GM18526 (cell line): ENCODE data around the gene SHISA9.

Source experiments
- POLR2A ChIP-seq: IDR thresholded peaks from 3 replicates; pipeline ENCODE4 v1.6.1; 2011; ENCODE audit not compliant: insufficient read length; ENCODE audit errors: extremely low read depth

SHISA9 gene

DNA sequence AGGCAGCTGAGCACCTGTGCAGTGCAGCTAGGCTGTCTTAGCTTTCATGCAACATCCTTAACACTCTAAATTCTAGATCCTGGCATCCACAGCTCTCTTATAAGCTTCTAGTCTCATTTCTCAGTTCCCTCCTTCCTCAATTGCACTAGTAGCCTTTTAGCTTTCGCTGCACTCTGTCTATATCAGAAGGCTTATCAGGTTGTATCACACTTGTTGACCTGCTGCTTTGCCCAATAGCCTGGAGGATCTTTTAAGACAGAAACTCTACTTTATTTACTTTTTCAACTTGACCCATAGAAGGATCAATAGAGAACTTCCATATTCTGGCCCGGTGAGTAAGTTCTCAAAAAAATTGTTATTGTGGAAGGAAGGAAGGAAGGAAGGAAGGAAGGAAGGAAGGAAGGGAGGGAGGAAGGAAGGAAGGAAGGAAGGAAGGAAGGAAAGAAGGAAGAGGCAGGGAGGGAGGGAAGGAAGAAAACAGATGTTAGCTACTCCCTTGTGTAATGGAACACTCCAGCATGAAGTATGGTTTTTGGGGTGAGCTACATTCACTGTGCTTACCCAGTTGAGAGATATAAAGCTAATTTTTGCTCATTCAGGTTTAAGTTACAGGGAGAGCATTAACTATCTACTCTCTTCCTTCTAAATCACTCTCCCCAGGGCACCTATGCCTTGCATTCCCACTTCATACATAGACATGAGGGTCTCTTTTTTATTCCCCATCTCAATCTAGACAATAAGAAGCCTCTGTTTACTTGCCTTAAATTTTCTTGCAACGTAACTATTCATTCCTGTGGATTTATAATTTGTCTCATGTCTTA lies 361.1 kb downstream of the SHISA9 start:
- no peak for TF ChIP-seq POLR2A

DNA sequence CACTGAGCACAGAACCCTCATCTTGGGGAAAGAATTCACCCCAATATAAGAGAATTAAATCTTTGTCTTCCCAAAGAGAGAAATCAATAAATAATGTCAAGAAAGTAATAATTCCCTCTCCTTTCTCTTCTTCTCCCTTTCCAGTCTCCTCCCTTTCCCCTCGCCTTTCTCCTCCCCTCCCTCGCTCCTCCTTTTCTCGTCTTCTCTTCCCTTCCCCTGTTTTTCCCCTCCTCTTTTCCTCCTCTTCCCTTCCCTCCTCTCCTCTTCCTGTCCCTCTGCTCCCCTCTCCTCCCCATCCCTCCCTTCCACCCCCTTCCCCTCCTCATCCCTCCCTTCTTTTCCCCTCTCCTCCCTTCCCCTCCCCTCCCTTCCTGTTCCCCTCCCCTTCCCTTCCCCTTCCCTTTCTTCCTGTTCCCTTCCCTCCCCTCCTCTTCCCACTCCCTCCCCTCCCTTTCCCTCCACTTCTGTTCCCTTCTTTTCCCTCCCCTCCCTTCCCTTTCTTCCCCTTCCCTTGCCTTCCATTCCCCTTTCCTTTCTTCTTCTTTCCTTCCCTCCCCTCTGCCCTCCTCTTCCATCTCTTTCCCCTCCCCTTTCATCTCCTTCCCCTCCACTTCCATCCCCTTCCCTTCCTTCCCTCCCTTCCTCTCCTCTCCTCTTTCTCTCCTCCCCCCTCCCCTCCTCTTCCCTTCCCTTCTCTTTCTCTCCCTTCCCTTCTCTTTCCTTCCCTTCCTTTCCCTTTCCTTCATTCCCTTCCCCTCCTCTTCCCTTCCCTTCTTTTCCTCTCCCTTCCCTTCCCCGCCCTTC lies 363.6 kb downstream of the SHISA9 start:
- TF ChIP-seq POLR2A, result no peak

DNA sequence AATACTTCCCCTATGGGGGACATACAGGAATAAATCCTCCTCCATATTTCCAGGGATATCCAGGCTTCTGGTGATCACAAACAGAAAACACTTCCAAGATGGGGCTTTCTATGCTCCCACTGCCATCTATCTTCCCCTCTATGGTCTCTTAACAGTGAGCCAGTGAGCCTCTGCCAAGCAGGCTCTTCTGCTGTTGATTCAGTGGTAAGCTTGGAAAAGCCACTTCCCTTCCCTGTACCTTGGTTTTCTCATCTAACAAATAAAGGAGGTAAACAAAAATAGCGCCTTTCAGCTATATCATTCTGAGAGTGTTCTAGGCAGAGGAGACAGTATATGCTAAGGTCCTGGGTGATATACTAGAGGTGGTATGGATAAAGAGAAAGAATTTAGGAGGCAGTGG lies 368.0 kb downstream of the SHISA9 start:
- no peak for TF ChIP-seq POLR2A

DNA sequence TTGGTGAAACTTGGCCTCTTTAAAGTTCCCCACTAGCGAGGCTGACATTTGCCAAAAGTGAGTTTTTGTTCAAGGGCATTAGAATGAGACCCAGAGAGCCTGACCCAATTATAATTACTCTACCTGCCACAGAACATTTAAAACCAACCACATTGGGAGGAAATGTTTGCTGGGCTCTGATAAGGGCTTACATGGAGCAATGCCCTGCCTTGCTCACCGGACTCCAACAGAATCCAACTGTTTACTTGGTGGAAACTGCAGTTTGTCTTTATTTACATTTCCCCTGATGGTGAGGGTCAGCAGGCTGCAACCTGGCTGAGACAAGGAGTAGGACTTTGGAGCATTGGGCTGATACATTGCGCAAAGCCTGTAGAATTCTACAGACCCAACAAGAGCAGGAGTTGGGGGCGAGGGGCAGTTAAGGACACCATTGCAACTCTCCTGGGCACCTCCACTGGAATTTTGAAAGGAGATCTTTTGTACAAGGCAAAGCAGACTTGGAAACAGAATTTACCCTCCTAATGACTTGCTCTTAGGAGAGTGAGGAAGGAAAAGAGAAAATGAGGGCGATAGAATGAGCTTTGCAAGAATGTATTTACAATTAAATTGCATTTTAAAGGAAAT lies 368.6 kb downstream of the SHISA9 start:
- no peak for TF ChIP-seq POLR2A

DNA sequence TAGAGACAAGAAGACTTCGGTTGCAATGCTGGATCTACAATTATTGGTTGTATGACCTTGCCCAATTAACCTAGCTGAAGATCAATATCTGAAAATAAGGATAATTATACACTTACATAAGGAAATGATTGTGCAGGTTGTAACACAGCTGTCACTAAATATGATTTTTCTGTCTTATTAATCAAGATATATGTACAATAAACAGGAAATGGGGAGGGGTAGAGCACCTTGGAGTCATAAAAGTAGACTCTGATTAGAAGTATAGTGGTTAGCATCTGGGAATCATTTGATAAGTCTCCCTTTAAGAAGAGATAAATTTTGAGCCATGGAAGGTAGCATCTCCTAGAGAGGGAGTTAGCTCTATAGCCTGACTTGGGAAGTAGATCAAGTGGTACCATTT lies 369.2 kb downstream of the SHISA9 start:
- no peak for TF ChIP-seq POLR2A

DNA sequence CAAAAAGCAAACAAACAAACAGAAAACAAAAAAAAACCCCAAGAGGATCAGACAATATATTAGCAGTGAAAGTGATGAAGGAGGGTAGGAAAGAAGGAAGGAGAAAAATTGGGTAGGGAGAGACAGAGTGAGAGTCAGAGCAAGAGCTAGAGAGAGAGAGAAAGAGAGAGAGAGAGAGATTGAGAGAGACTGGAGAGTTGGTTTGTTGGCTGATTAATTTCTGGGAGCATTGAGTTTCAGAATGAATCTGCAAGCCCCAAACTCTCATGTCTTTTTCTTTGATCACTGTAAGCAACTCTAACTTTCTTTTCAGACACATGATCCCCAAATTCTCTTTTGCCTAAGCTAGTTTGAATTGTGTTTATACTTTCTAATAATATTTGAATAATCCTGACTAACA lies 388.1 kb downstream of the SHISA9 start:
- no peak for TF ChIP-seq POLR2A
